Gastrocnemius medialis (tissue), 4 donors: ENCODE measurements around the gene PAXX.

Experiments used
- POLR2A ChIP-seq, 2 donors: fragments of 450-650 bp; IDR thresholded peaks; one replicate each; pipeline ENCODE4 v1.6.1; 2017; ENCODE audit warnings: antibody characterized with exemption in 2 of 2, mild to moderate bottlenecking in 2 of 2, moderate library complexity in 2 of 2
- TF ChIP-seq, protein P1 (sequence below), 5 experiments: fragments of 450-650 bp in 3 of 5; fragments of 200-600 bp in 2 of 5; sonication (generic) in 2 of 5; IDR thresholded peaks in 4 of 5; conservative IDR thresholded peaks in 1 of 5; 1 replicate in 4 of 5; 2 replicates in 1 of 5; pipeline ENCODE4 v1.5.1; 2016 to 2019; ENCODE audit warnings: antibody characterized with exemption in 5 of 5, mild to moderate bottlenecking in 3 of 5, moderate library complexity in 3 of 5

DNA sequence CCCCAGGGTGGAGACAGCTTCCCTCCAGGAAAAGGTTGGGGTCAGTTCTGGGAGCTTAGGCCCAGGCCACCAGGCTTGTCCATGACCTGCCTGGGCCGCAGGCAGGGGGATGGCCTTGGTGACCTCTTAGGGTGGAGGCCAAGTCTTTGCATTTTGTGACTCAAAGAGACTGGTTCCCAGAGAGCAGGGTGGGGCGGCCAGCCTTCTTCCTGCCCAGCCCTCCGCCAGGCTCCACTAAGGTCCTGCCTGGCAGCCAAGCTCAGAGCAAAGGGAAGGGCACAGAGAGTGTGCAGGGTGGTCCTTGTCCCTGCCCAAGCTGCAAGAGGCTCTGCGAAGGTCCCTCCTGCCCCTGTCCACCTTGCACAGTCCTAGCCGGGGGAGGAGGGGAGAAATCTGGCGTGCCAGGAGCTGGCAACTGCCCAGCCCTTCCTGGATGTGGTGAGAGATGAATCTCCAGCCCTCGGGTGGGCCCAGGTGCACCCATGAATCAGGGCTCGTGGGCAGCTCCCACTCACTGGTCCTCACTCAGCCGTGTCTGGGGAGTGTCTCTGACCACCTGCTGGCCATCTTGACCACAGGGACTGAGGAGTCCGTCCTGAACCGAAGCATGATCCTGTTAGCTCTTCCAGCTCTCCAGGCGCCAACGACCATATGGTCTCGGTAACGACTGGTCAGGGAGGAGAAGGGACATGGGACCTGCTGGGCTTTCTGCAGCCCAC lies 17.2 kb upstream of the PAXX start:
- TF ChIP-seq, protein P1, sequence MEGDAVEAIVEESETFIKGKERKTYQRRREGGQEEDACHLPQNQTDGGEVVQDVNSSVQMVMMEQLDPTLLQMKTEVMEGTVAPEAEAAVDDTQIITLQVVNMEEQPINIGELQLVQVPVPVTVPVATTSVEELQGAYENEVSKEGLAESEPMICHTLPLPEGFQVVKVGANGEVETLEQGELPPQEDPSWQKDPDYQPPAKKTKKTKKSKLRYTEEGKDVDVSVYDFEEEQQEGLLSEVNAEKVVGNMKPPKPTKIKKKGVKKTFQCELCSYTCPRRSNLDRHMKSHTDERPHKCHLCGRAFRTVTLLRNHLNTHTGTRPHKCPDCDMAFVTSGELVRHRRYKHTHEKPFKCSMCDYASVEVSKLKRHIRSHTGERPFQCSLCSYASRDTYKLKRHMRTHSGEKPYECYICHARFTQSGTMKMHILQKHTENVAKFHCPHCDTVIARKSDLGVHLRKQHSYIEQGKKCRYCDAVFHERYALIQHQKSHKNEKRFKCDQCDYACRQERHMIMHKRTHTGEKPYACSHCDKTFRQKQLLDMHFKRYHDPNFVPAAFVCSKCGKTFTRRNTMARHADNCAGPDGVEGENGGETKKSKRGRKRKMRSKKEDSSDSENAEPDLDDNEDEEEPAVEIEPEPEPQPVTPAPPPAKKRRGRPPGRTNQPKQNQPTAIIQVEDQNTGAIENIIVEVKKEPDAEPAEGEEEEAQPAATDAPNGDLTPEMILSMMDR (IDR thresholded peaks at IDR 0.05 in 4 of 5, conservative IDR thresholded peaks at IDR 0.05 in 1 of 5), result no peak
- TF ChIP-seq POLR2A (IDR thresholded peaks at IDR 0.05), result no peak
